Measurements from ENCODE around the gene RECK.

- TF ChIP-seq SIN3A (IDR thresholded peaks at IDR 0.05; ENCODE audit: borderline replicate concordance, insufficient read depth, low read length) (no peak), REST (IDR thresholded peaks at IDR 0.05; ENCODE audit: insufficient read depth in 1 of 2, low read depth in 2 of 2, low read length in 2 of 2) (no peak), POLR2AphosphoS5 (IDR thresholded peaks at IDR 0.05; ENCODE audit: low read depth, low read length) (no peak)
Observed at GRCh38 chr9:36118201-36118600, 81.5 kb downstream of the RECK start.

Measured in PFSK-1 (cell line).